ENCODE data around the gene CDIPT.

DNA sequence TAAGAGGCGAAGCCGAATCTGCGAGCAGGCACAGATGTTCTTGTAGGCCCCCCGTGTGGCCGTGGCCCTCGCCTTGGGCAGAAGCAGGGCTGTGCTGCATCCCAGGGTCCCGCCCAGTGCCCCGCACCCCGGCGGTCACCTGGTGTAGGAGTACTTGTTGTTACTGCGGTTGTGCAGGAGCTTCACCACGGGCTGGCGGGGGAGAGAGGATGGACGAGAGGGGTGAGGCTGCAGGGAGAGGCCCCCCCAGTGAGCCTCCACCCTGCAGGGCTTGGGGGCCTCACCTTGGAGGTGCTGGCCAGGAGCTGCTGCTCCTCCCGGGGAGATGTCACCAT, 48.6 kb upstream of the CDIPT start:
- TF ChIP-seq CTCF (IDR thresholded peaks at IDR 0.05) (no peak), POLR2A (IDR thresholded peaks at IDR 0.05) (no peak)
